ENCODE results near the gene CLEC11A. TPM values are rescaled to one million over a fixed set of nuclear protein-coding genes. Genes with fewer than 3 reads are reported as not detected.

CLEC11A gene
- total RNA-seq, 2 donors from 2014 or later: 10.3 to 13.8 TPM

DNA sequence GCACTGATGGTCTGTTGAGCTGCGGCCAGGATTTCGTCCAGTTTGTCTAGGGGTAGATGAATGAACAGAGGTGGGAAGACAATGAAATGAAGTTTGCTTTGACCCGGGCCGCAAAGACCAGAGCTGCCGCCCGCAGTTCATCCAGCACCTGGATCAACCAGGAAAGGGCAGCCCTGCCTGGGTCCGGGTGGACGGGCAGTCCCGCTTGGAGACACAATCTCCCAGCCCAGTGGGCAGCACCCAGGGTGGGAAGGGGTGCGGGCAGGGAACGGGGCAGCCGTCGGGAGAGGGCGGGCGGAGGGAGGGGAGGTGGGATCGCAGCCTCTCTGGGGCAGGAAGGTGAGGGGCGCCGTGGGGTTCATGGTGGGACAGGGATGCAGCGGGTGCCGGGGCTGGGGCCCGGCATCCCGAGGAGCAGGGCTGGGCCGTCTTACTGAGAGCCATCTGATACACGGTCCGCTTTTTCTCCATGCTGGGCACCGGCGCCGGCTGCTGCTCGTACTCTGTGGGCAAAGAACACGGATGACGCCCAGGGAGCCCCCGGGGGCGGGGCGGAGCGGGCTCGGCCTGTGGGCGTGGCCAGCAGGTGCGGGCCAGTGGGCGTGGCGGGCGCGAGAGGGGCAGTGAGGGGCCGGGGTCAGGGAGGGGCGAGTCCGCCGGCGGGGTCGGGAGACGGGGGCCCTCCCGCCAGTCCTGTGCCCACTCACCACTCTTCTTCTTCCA lies 36.7 kb upstream of the CLEC11A start:
- Histone ChIP-seq H3K27me3 (peaks cover 0 to 14% of the 10 kb centered on the region in 2 donors), H3K9me3 (no peaks in the 10 kb centered on the region), H3K36me3 (no peaks in the 10 kb centered on the region), H3K27ac (no peak overlapping the region), H3K4me1 (no peaks in the 10 kb centered on the region), H3K4me3 (no peak overlapping the region)
- TF ChIP-seq, protein P1, sequence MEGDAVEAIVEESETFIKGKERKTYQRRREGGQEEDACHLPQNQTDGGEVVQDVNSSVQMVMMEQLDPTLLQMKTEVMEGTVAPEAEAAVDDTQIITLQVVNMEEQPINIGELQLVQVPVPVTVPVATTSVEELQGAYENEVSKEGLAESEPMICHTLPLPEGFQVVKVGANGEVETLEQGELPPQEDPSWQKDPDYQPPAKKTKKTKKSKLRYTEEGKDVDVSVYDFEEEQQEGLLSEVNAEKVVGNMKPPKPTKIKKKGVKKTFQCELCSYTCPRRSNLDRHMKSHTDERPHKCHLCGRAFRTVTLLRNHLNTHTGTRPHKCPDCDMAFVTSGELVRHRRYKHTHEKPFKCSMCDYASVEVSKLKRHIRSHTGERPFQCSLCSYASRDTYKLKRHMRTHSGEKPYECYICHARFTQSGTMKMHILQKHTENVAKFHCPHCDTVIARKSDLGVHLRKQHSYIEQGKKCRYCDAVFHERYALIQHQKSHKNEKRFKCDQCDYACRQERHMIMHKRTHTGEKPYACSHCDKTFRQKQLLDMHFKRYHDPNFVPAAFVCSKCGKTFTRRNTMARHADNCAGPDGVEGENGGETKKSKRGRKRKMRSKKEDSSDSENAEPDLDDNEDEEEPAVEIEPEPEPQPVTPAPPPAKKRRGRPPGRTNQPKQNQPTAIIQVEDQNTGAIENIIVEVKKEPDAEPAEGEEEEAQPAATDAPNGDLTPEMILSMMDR (IDR thresholded peaks at IDR 0.05): no peak
- DNase-seq (ENCODE audit: low spot score): no peak

DNA sequence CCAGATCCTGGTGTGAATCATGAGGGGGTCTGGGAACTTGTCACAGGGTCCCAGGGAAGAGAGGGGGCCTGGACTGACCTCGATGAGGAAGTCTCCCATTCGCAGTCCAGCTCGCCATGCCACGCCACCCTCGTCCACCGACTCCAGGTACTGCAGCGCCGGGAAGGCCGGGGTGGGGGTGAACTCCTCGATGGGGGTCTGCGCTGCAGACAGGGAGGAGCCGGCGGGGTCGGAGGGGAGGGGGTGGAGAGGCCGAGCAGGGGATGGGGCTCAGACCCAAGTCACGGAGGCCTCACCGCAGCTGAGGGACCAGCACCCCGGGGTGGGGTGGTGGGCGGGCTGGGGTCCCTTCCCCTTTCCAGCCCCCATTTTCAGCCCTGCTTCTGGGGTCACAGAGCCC lies 34.4 kb upstream of the CLEC11A start:
- DNase-seq (ENCODE audit: low spot score): no peak
- TF ChIP-seq, protein P1 (IDR thresholded peaks at IDR 0.05): no peak
- H3K27me3 ChIP-seq: peaks cover 8 to 25% of the 10 kb centered on the region in 2 donors
- no peaks in the 10 kb centered on the region for H3K36me3 ChIP-seq
- H3K27ac ChIP-seq: no peak overlapping the region
- H3K9me3 ChIP-seq: no peaks in the 10 kb centered on the region
- no peaks in the 10 kb centered on the region for H3K4me1 ChIP-seq
- H3K4me3 ChIP-seq: no peak overlapping the region

DNA sequence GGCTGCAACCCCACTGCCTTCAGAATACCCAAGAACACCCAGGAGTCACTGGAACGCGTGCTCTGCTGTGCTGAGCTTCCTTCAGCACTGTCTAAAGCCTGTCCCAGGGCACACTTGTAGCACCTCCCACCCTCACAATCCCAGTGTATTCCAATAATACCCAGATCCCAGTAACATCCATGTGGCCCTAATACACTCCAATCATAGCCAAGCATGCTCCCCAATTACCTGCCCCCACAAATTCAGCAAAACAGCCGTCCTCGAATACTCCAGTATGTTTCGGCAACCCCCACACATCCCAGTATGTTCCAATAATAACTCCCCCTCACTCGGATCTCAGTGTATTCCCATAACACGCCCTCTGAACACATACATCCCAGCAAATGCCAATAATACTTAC lies 32.7 kb upstream of the CLEC11A start:
- H3K27ac ChIP-seq: no peak overlapping the region

DNA sequence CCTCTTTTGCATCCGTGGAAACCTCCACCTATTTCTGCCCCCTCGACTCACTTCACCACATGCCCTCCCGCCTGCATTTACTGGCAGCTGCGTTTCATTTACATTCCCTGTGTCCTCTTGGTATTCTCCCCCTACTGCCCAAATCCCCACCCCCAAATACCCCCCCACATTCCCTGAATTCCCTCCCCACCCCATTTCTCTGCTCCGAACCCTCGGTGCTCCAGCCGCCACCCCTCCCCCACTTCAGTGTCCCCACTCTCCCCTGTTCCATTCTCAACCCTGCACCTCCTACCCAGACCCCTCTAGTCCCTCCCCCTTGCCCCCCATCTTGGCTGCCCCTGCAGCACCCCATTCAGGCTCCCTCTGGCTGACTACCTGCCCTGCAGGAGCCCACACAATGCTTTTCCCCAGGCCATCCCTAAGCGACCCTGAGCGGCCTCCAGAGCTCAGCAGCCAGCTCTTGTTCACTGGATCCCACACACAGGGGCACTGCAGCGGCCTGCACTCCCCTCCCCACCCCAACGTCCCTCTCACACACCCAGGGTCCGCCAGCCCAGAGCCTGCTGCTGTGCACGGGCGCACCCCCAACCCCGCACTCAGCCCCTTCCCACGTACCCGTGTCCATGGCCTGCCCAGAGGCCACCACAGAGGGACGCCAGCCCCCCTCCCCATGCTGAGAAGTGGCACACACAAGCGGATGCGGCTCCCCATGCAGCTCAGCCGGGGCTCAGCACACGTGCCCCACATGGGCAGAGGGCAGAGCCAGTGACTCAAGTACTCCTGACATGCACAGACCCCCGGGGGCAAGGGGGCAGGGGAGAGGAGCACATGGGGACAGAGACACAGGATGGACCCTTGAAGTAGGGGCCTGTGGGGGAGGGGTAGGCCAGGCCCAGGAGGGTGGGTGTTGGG lies 29.8 kb upstream of the CLEC11A start:
- Histone ChIP-seq H3K27me3 (peaks cover 8 to 25% of the 10 kb centered on the region in 2 donors), H3K27ac (no peak overlapping the region), H3K4me1 (peaks cover 0 to 4% of the 10 kb centered on the region in 2 donors), H3K4me3 (no peak overlapping the region), H3K36me3 (no peaks in the 10 kb centered on the region), H3K9me3 (no peaks in the 10 kb centered on the region)
- TF ChIP-seq, protein P1 (IDR thresholded peaks at IDR 0.05): no peak
- no peak for DNase-seq (ENCODE audit: low spot score)

More for the DNA sequence above, 32.7 kb upstream of the CLEC11A start:
- Histone ChIP-seq H3K4me3 (no peak overlapping the region), H3K27me3 (peaks cover 8 to 33% of the 10 kb centered on the region in 2 donors), H3K4me1 (peaks cover 0 to 2% of the 10 kb centered on the region in 2 donors), H3K36me3 (no peaks in the 10 kb centered on the region), H3K9me3 (no peaks in the 10 kb centered on the region)
- no peak for DNase-seq (ENCODE audit: low spot score)
- TF ChIP-seq, protein P1 (IDR thresholded peaks at IDR 0.05): no peak

DNA sequence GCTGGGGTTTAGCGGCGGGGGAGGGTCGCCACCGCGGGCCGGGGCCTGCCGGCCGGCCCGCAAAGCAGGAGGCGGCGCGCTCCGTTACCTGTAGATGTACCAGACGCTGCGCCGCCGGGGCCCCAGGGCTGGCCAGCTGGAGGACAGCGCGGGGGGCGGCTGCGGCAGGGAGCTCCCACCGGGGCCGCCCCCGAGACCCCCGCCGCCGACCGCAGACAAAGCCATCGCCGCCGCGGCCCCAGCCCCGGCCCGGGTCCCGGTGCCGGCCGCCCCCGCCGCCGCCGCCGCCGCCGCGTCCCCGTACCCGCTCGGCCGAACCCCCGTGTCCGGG lies 28.4 kb upstream of the CLEC11A start:
- Histone ChIP-seq H3K4me1 (peaks cover 0 to 4% of the 10 kb centered on the region in 2 donors), H3K27me3 (peaks cover 8 to 25% of the 10 kb centered on the region in 2 donors), H3K27ac (no peak overlapping the region), H3K9me3 (no peaks in the 10 kb centered on the region), H3K4me3 (no peak overlapping the region), H3K36me3 (no peaks in the 10 kb centered on the region)
- TF ChIP-seq, protein P1 (IDR thresholded peaks at IDR 0.05): no peak
- no peak for DNase-seq (ENCODE audit: low spot score)

Data from right atrium auricular region (tissue), 2 donors.